KMS-11 (cell line): ENCODE data around the gene SCGB2B2.

Experiments
- H2AFZ ChIP-seq: fragments of 200-600 bp; sonication (generic); 2 replicates; pipeline ENCODE4 v1.6.1; 2016; ENCODE audit warnings: antibody characterized with exemption, mixed run types, low read depth
- H3K27ac ChIP-seq: fragments of 200-600 bp; sonication (generic); 2 replicates; pipeline ENCODE4 v1.6.1; 2016; ENCODE audit warnings: mild to moderate bottlenecking, mixed run types
- H3K27me3 ChIP-seq: fragments of 200-600 bp; sonication (generic); 2 replicates; pipeline ENCODE4 v1.6.1; 2017; ENCODE audit warnings: mild to moderate bottlenecking, low read depth, mixed run types, moderate library complexity; ENCODE audit not compliant: insufficient read depth
- H3K36me3 ChIP-seq: fragments of 200-600 bp; sonication (generic); 2 replicates; pipeline ENCODE4 v1.6.1; 2017; ENCODE audit warnings: mild to moderate bottlenecking, mixed run types; ENCODE audit not compliant: insufficient read depth
- H3K4me1 ChIP-seq: fragments of 200-600 bp; sonication (generic); 2 replicates; pipeline ENCODE4 v1.6.1; 2016; ENCODE audit warnings: mild to moderate bottlenecking, low read depth, mixed run types; ENCODE audit not compliant: poor library complexity, severe bottlenecking
- H3K4me2 ChIP-seq: fragments of 200-600 bp; sonication (generic); 2 replicates; pipeline ENCODE4 v1.7.0; 2016; ENCODE audit warnings: mild to moderate bottlenecking, mixed run types
- H3K4me3 ChIP-seq: fragments of 200-600 bp; sonication (generic); IDR thresholded peaks from 2 replicates; pipeline ENCODE4 v1.6.1; 2017; ENCODE audit warnings: low read depth, low read length, mixed read lengths; ENCODE audit not compliant: insufficient read depth
- H3K79me2 ChIP-seq: fragments of 200-600 bp; sonication (generic); 2 replicates; pipeline ENCODE4 v1.6.1; 2016; ENCODE audit warnings: low read depth, mixed run types; ENCODE audit not compliant: insufficient read depth
- H3K9ac ChIP-seq: fragments of 200-600 bp; sonication (generic); 2 replicates; pipeline ENCODE4 v1.6.1; 2016; ENCODE audit warnings: mild to moderate bottlenecking, mixed run types
- H4K20me1 ChIP-seq: fragments of 200-600 bp; sonication (generic); 2 replicates; pipeline ENCODE4 v1.6.1; 2016; ENCODE audit warnings: mild to moderate bottlenecking, mixed run types; ENCODE audit not compliant: insufficient read depth
- CTCF ChIP-seq: fragments of 200-600 bp; sonication (generic); conservative IDR thresholded peaks from 2 replicates; pipeline ENCODE4 v1.6.1; 2017; ENCODE audit warnings: low read depth, mild to moderate bottlenecking, antibody characterized with exemption, low read length, moderate library complexity, mixed read lengths

SCGB2B2 gene

GRCh38 chr19:34713262-34713637, 36.3 kb upstream of the SCGB2B2 start:
- Histone ChIP-seq H2AFZ (no peak overlapping the region), H3K4me1 (no peaks in the 10 kb centered on the region), H3K36me3 (no peaks in the 10 kb centered on the region), H3K27ac (no peak overlapping the region), H3K27me3 (no peaks in the 10 kb centered on the region), H3K4me3 (no peak overlapping the region), H4K20me1 (no peaks in the 10 kb centered on the region), H3K79me2 (no peaks in the 10 kb centered on the region), H3K9ac (no peak overlapping the region), H3K4me2 (no peak overlapping the region)
- TF ChIP-seq CTCF: no peak

- no peak overlapping the region for H3K27ac ChIP-seq
- no peak overlapping the region for H3K9ac ChIP-seq
- no peaks in the 10 kb centered on the region for H3K79me2 ChIP-seq
- no peak overlapping the region for H3K4me3 ChIP-seq
- no peaks in the 10 kb centered on the region for H4K20me1 ChIP-seq
- TF ChIP-seq CTCF: peak; percentile 92
- H3K4me2 ChIP-seq: no peak overlapping the region
- no peaks in the 10 kb centered on the region for H3K4me1 ChIP-seq
- peak overlapping the region; percentile 31; the same call in 1 of the 2 replicates for H2AFZ ChIP-seq
- no peaks in the 10 kb centered on the region for H3K27me3 ChIP-seq
- H3K36me3 ChIP-seq: no peaks in the 10 kb centered on the region
These were observed 35.7 kb upstream of the SCGB2B2 start for GRCh38 chr19:34712395-34713261.

GRCh38 chr19:34711890-34712289, 34.9 kb upstream of the SCGB2B2 start:
- no peak overlapping the region for H3K4me2 ChIP-seq
- H3K4me3 ChIP-seq: no peak overlapping the region
- no peaks in the 10 kb centered on the region for H4K20me1 ChIP-seq
- no peak for TF ChIP-seq CTCF
- H2AFZ ChIP-seq: peak overlapping the region; percentile 31; the same call in 1 of the 2 replicates
- no peaks in the 10 kb centered on the region for H3K27me3 ChIP-seq
- H3K27ac ChIP-seq: no peak overlapping the region
- H3K4me1 ChIP-seq: no peaks in the 10 kb centered on the region
- H3K36me3 ChIP-seq: no peaks in the 10 kb centered on the region
- no peak overlapping the region for H3K9ac ChIP-seq
- no peaks in the 10 kb centered on the region for H3K79me2 ChIP-seq

GRCh38 chr19:34707661-34708060, 30.7 kb upstream of the SCGB2B2 start:
- Histone ChIP-seq H3K79me2 (no peaks in the 10 kb centered on the region), H3K4me2 (no peak overlapping the region), H3K9ac (no peak overlapping the region), H3K27me3 (no peaks in the 10 kb centered on the region), H3K4me1 (no peaks in the 10 kb centered on the region), H3K36me3 (no peaks in the 10 kb centered on the region), H3K4me3 (no peak overlapping the region), H4K20me1 (no peaks in the 10 kb centered on the region), H2AFZ (no peak overlapping the region), H3K27ac (no peak overlapping the region)
- no peak for TF ChIP-seq CTCF
